Neural progenitor cell (in vitro differentiated cells): Measurements from ENCODE around the gene SNAP25. TPM values are rescaled to one million over a fixed set of nuclear protein-coding genes. Genes with fewer than 3 reads are reported as not detected.

Experiments used
- DNase-seq: peaks from one replicate; pipeline ENCODE4 v3.0.0-alpha.2; 2016; ENCODE audit warnings: low spot score
- H2AFZ ChIP-seq: fragments of 200-600 bp; sonication (generic); replicated peaks from 2 replicates; pipeline ENCODE4 v1.6.1; 2016; ENCODE audit warnings: antibody characterized with exemption
- H3F3A ChIP-seq: fragments of 200-600 bp; sonication (generic); 2 replicates; pipeline ENCODE4 v1.6.1; 2016; ENCODE audit warnings: antibody characterized with exemption, low read depth
- H3K27ac ChIP-seq: fragments of 200-600 bp; sonication (generic); 2 replicates; pipeline ENCODE4 v1.5.1; 2016; ENCODE audit warnings: mild to moderate bottlenecking
- H3K27me3 ChIP-seq: fragments of 200-600 bp; sonication (generic); 2 replicates; pipeline ENCODE4 v1.6.1; 2016; ENCODE audit warnings: mild to moderate bottlenecking, moderate library complexity
- H3K36me3 ChIP-seq: fragments of 200-600 bp; sonication (generic); 2 replicates; pipeline ENCODE4 v1.5.1; 2016
- H3K4me1 ChIP-seq: fragments of 200-600 bp; sonication (generic); 2 replicates; pipeline ENCODE4 v1.6.1; 2016; ENCODE audit warnings: mixed run types
- H3K4me2 ChIP-seq: fragments of 200-600 bp; sonication (generic); 2 replicates; pipeline ENCODE4 v1.6.1; 2016
- H3K4me3 ChIP-seq: fragments of 200-600 bp; sonication (generic); 2 replicates; pipeline ENCODE4 v1.5.1; 2016
- H3K79me2 ChIP-seq: fragments of 200-600 bp; sonication (generic); 2 replicates; pipeline ENCODE4 v1.6.1; 2016; ENCODE audit warnings: low read depth
- H3K9ac ChIP-seq: fragments of 200-600 bp; sonication (generic); 2 replicates; pipeline ENCODE4 v1.6.1; 2016
- H3K9me3 ChIP-seq: fragments of 200-600 bp; sonication (generic); 2 replicates; pipeline ENCODE4 v1.5.1; 2016; ENCODE audit warnings: low read depth
- H4K20me1 ChIP-seq: fragments of 200-600 bp; sonication (generic); 2 replicates; pipeline ENCODE4 v1.6.1; 2016; ENCODE audit warnings: low read depth
- H3K27ac Mint-ChIP-seq: 3 replicates; pipeline ENCODE4 v1.8.0; 2021; ENCODE audit warnings: mixed read lengths
- H3K27me3 Mint-ChIP-seq: 2 replicates; pipeline ENCODE4 v1.8.0; 2022; ENCODE audit warnings: low read depth, mild to moderate bottlenecking, inconsistent platforms, moderate library complexity, mixed read lengths; ENCODE audit not compliant: insufficient read depth
- H3K36me3 Mint-ChIP-seq: 3 replicates; pipeline ENCODE4 v1.8.0; 2021; ENCODE audit warnings: mixed read lengths
- H3K4me1 Mint-ChIP-seq: 3 replicates; pipeline ENCODE4 v1.8.0; 2021; ENCODE audit warnings: mixed read lengths
- H3K4me3 Mint-ChIP-seq: 3 replicates; pipeline ENCODE4 v1.8.0; 2021; ENCODE audit warnings: mild to moderate bottlenecking, moderate library complexity, mixed read lengths
- H3K9me3 Mint-ChIP-seq: 3 replicates; pipeline ENCODE4 v1.8.0; 2020; ENCODE audit warnings: mixed read lengths
- EZH2 ChIP-seq: fragments of 200-600 bp; sonication (generic); IDR thresholded peaks from 2 replicates; pipeline ENCODE4 v1.6.1; 2017; ENCODE audit warnings: antibody characterized with exemption, mild to moderate bottlenecking, moderate library complexity
- EZH2phosphoT487 ChIP-seq: fragments of 200-600 bp; sonication (generic); IDR thresholded peaks from 2 replicates; pipeline ENCODE4 v1.6.1; 2017; ENCODE audit warnings: antibody characterized with exemption
- total RNA-seq: library from RNA; depleted of rRNA; stranded (reverse); fragments of >200 nt; gene quantifications from 2 replicates; pipeline ENCODE4 v1.2.3, GENCODE V29; 2015; ENCODE audit warnings: low replicate concordance
- TF ChIP-seq, protein P1 (sequence below): fragments of 200-600 bp; sonication (generic); IDR thresholded peaks from 2 replicates; pipeline ENCODE4 v1.5.1; 2017; ENCODE audit warnings: antibody characterized with exemption, mild to moderate bottlenecking

Gene SNAP25
- not detected in 2 replicates for total RNA-seq

DNA sequence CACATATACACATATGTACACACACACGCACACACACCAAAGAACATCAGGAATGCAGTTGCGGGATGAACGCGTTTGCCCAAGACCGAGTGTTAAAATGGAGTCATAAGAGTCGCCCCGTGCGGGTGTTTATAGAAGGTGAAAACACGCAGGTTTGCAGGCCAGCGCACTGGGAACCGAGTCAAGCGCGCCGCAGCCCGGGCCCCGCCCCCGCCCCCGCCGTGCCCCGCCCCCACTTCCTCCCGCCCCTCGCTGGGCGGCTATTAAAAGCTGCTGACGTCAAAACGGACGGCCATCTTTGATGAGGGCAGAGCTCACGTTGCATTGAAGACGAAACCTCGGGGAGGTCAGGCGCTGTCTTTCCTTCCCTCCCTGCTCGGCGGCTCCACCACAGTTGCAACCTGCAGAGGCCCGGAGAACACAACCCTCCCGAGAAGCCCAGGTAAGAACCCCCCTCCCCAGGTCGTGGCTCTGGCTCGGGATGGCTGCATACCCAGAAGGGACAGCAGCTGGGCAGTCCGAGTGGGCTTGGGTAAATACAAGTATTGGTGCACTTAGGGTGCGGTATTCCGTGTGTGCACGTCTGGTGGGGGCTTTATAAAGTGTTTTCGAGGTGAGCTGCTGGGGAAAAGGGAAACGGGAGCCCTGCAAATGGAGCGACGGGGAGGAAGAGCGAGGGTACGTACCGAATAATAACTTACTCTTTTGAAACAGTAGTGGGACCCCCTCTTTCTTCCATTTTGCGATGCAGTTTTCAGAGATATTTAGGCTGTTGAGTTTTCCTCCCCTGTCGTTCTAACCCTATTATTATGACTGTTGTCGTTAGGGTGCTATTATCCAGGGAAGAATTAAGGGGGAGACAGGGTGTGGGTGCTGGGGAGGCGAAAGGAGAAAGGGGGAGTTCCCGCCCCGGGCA, at the start of gene SNAP25:
TSS of gene SNAP25 (plus strand) at position 295 of the 916 bp plus-strand sequence. CDS start 56,662 bp downstream, outside the sequence.
- Histone ChIP-seq H4K20me1 (peaks cover 17% of the 10 kb centered on the region), H3F3A (peaks cover 21% of the 10 kb centered on the region), H3K27me3 (peaks cover 69% of the 10 kb centered on the region), H3K79me2 (no peaks in the 10 kb centered on the region), H3K4me1 (peaks cover 10% of the 10 kb centered on the region), H3K27ac (no peak within 1 kb of the TSS), H3K4me3 (peak within 1 kb of the TSS; percentile 60), H3K9ac (no peak within 1 kb of the TSS), H3K4me2 (peak within 1 kb of the TSS; percentile 98), H3K36me3 (no peaks in the 10 kb centered on the region), H2AFZ (peak within 1 kb of the TSS; percentile 88), H3K9me3 (no peaks in the 10 kb centered on the region)
- H3K4me1 Mint-ChIP-seq, result peaks cover 18% of the 10 kb centered on the region
- peak; percentile 94 for DNase-seq
- peaks cover 5% of the 10 kb centered on the region for H3K27me3 Mint-ChIP-seq
- H3K36me3 Mint-ChIP-seq, result no peaks in the 10 kb centered on the region
- peak within 1 kb of the TSS; percentile 98 for H3K27ac Mint-ChIP-seq
- no peaks in the 10 kb centered on the region for H3K9me3 Mint-ChIP-seq
- peak within 1 kb of the TSS; percentile 88 for H3K4me3 Mint-ChIP-seq
- TF ChIP-seq EZH2phosphoT487, result no peak
- TF ChIP-seq, protein P1, sequence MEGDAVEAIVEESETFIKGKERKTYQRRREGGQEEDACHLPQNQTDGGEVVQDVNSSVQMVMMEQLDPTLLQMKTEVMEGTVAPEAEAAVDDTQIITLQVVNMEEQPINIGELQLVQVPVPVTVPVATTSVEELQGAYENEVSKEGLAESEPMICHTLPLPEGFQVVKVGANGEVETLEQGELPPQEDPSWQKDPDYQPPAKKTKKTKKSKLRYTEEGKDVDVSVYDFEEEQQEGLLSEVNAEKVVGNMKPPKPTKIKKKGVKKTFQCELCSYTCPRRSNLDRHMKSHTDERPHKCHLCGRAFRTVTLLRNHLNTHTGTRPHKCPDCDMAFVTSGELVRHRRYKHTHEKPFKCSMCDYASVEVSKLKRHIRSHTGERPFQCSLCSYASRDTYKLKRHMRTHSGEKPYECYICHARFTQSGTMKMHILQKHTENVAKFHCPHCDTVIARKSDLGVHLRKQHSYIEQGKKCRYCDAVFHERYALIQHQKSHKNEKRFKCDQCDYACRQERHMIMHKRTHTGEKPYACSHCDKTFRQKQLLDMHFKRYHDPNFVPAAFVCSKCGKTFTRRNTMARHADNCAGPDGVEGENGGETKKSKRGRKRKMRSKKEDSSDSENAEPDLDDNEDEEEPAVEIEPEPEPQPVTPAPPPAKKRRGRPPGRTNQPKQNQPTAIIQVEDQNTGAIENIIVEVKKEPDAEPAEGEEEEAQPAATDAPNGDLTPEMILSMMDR, result no peak
- peak; percentile 24 for TF ChIP-seq EZH2

DNA sequence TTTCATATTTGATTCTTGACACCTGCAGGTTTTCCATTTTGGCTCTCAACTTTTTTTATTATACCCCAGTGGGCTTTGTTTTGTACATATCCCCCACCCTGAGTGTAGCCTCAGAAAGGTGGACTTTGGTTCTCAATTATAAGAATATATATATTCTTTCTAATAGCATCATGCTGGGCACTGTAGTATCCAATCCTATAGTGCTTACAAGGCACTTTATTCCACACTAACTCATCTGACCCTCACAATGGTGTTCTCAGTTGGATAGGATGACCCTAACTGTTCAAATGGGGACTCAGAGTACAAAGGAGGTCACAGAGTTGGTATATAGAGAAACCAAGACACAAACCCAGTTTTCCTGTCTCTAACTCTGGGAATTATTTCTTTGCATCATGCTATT, 48.9 kb upstream of the SNAP25 start:
- H3K4me3 ChIP-seq, result no peak overlapping the region
- Mint-ChIP-seq H3K36me3 (no peaks in the 10 kb centered on the region), H3K27ac (no peak overlapping the region), H3K9me3 (peaks cover 2% of the 10 kb centered on the region), H3K4me3 (no peak overlapping the region), H3K27me3 (peaks cover 4% of the 10 kb centered on the region), H3K4me1 (peaks cover 4% of the 10 kb centered on the region)
- H2AFZ ChIP-seq, result no peak overlapping the region
- DNase-seq, result no peak
- no peaks in the 10 kb centered on the region for H3K79me2 ChIP-seq
- H3K4me2 ChIP-seq, result no peak overlapping the region
- TF ChIP-seq EZH2 (no peak), EZH2phosphoT487 (no peak)
- TF ChIP-seq, protein P1, result no peak
- no peak overlapping the region for H3K27ac ChIP-seq
- no peak overlapping the region for H3K9ac ChIP-seq
- no peaks in the 10 kb centered on the region for H3F3A ChIP-seq
- H3K9me3 ChIP-seq, result no peaks in the 10 kb centered on the region
- no peaks in the 10 kb centered on the region for H3K36me3 ChIP-seq
- peaks cover 33% of the 10 kb centered on the region for H3K27me3 ChIP-seq
- H4K20me1 ChIP-seq, result no peaks in the 10 kb centered on the region
- H3K4me1 ChIP-seq, result no peaks in the 10 kb centered on the region

DNA sequence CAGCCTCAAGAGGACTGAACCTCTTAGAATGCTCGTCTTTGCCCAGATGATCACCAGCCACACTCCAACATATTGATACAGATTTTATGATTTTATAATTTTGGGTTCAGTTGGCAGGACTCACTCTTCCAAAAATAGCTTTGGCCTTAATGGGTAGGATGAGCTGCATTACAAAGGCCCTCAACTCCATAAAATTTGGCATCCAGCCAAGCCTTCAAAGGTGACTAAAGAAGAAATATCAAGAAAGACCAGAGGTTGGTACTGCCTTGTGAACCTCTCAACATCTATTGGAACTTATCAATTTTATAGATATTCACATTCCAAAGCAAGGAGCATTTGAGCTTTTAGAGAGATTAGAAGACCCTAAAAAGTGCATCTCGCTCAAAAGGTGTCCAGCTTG, 48.4 kb upstream of the SNAP25 start:
- H3K27me3 ChIP-seq, result peaks cover 33% of the 10 kb centered on the region
- Mint-ChIP-seq H3K4me1 (peaks cover 4% of the 10 kb centered on the region), H3K36me3 (no peaks in the 10 kb centered on the region), H3K27me3 (peaks cover 4% of the 10 kb centered on the region), H3K9me3 (no peaks in the 10 kb centered on the region), H3K27ac (no peak overlapping the region), H3K4me3 (no peak overlapping the region)
- no peaks in the 10 kb centered on the region for H3F3A ChIP-seq
- no peaks in the 10 kb centered on the region for H3K79me2 ChIP-seq
- no peak overlapping the region for H3K4me2 ChIP-seq
- DNase-seq, result no peak
- no peak overlapping the region for H3K9ac ChIP-seq
- H3K4me1 ChIP-seq, result no peaks in the 10 kb centered on the region
- H2AFZ ChIP-seq, result no peak overlapping the region
- H3K27ac ChIP-seq, result no peak overlapping the region
- H3K9me3 ChIP-seq, result no peaks in the 10 kb centered on the region
- H4K20me1 ChIP-seq, result no peaks in the 10 kb centered on the region
- TF ChIP-seq, protein P1, result no peak
- TF ChIP-seq EZH2 (no peak), EZH2phosphoT487 (no peak)
- no peaks in the 10 kb centered on the region for H3K36me3 ChIP-seq
- H3K4me3 ChIP-seq, result no peak overlapping the region
